Measurements from ENCODE around the gene ZNF616.

The ZNF616 gene

DNA sequence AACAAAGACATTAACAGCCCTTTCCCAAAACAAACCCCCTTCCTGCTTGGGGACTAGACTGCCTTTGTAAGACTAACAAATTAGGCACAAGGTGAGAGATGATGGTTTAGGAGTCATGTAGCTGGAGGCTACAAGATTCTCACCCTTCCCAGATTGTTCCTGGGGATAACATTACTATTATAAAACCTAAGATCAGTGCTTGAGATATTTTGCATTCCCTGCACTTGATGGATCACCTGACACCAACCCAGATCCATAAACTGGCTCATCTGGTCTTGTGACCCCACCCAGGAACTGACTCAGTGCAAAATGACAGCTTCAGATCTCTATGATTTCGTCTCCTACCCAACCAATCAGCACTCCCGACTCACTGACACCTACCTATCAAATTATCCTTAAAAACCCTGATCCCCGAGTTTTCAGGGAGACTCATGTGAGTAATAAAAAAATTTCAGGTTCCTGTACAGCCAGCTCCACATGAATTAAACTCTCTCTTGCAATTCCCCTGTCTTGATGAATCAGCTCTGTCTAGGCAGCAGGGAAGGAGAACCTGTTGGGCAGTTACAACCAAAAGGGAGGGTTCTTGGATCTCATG is 2.4 kb upstream of the ZNF616 start:
- intact Hi-C loops (cut with DNase I; ENCODE audit: low total_unique reads), result no loop called here
- peaks cover 0 to 21% (median 8%) of the 10 kb centered on the region in 4 donors for H3K4me1 ChIP-seq
- H3K27ac ChIP-seq, result no peak overlapping the region
- no peak for DNase-seq
- no peaks in the 10 kb centered on the region for H3K9me3 ChIP-seq
- H3K36me3 ChIP-seq, result no peaks in the 10 kb centered on the region
- no peaks in the 10 kb centered on the region for H3K27me3 ChIP-seq
- no peak for TF ChIP-seq CTCF (IDR thresholded peaks at IDR 0.05)
- no peak overlapping the region for H3K4me3 ChIP-seq

- peaks cover 0 to 21% (median 8%) of the 10 kb centered on the region in 4 donors for H3K4me1 ChIP-seq
- intact Hi-C loops (cut with DNase I; ENCODE audit: low total_unique reads), result no loop called here
- H3K4me3 ChIP-seq, result no peak overlapping the region
- H3K9me3 ChIP-seq, result no peaks in the 10 kb centered on the region
- TF ChIP-seq CTCF (IDR thresholded peaks at IDR 0.05), result no peak
- no peaks in the 10 kb centered on the region for H3K36me3 ChIP-seq
- H3K27me3 ChIP-seq, result no peaks in the 10 kb centered on the region
- H3K27ac ChIP-seq, result peak overlapping the region in 1 of 2 donors; percentile 90
- DNase-seq, result no peak
These were observed 1.5 kb upstream of the ZNF616 start for GRCh38 chr19:52141203-52141602.

GRCh38 chr19:52140032-52140710 is 433 bp upstream of the ZNF616 start:
- DNase-seq, result no peak
- TF ChIP-seq CTCF (IDR thresholded peaks at IDR 0.05), result no peak
- intact Hi-C loops (cut with DNase I; ENCODE audit: low total_unique reads), result no loop called here

DNA sequence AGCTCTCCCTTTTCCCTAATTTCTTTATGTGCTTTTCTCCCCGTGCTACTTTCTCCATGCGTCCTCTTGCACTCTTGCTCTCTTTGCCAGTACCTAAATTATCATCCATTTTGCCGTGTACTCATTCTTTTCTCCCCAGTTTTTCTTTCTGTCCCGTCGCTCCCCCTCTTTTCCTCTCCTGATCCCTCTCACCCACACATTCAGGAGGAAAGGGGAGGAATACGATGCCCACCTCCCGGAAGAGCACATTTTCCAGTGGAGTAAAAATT is 821 bp downstream of the ZNF616 start:
- intact Hi-C loops (cut with DNase I; ENCODE audit: low total_unique reads), result loop anchor here (1.0 to 2.0 kb wide), 3 partner anchors 31 to 98 kb away; no protein-coding TSS in a partner anchor
- H3K27ac ChIP-seq, result peak overlapping the region; percentile 84 to 90
- H3K4me1 ChIP-seq, result peaks cover 0 to 21% (median 8%) of the 10 kb centered on the region in 4 donors
- no peak for TF ChIP-seq CTCF (IDR thresholded peaks at IDR 0.05)
- H3K36me3 ChIP-seq, result no peaks in the 10 kb centered on the region
- DNase-seq, result no peak
- H3K4me3 ChIP-seq, result peak overlapping the region; percentile 65 to 79
- H3K27me3 ChIP-seq, result no peaks in the 10 kb centered on the region
- no peaks in the 10 kb centered on the region for H3K9me3 ChIP-seq

More at GRCh38 chr19:52140032-52140710, 433 bp upstream of the ZNF616 start:
- Histone ChIP-seq H3K4me1 (peaks cover 0 to 21% (median 8%) of the 10 kb centered on the region in 4 donors), H3K9me3 (no peaks in the 10 kb centered on the region), H3K27ac (peak overlapping the region; percentile 84 to 90), H3K4me3 (peak overlapping the region; percentile 65 to 79), H3K27me3 (no peaks in the 10 kb centered on the region), H3K36me3 (no peaks in the 10 kb centered on the region)

DNA sequence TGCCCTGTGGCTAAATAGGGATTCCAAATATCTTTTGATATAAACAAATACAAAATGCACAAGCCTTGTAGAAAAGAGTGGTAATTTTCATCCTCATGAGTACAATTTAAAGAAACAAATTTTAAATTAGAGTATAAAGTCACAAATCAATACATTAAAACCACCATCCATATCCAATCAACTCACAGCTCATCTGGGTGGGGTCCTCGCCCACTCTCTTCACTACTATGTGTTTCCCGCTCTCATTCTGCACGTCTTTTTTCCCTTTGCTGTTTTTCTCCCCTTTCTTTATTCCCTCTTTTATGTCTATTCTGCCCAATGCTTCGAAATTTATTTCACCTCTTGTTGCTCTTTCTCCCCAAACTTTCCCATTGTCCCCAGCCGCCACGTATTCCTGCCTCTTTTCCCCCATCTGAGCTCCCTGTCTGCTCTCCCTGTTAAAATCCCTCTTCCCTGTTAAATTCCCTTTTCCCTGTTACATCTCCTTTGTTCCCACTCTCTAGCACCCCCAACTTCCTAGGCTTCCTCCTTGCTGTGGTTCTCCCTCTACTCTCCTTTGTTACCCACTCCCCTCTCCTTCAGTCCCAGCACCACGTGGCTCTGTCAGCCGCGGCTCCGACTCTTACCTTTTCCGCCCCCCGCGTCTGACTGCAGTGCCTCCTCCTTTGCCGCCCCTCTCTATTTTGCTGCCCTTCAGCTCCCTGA is 1.3 kb downstream of the ZNF616 start:
- intact Hi-C loops (cut with DNase I; ENCODE audit: low total_unique reads), result loop anchor here (2.0 kb wide), 2 partner anchors 50 to 98 kb away; no protein-coding TSS in a partner anchor
- peak in 1 of 2 donors; percentile 23 for DNase-seq
- Histone ChIP-seq H3K9me3 (no peaks in the 10 kb centered on the region), H3K4me3 (peak overlapping the region; percentile 65 to 79), H3K36me3 (no peaks in the 10 kb centered on the region), H3K27ac (peak overlapping the region; percentile 84 to 90), H3K4me1 (peaks cover 0 to 21% (median 8%) of the 10 kb centered on the region in 4 donors), H3K27me3 (no peaks in the 10 kb centered on the region)
- no peak for TF ChIP-seq CTCF (IDR thresholded peaks at IDR 0.05)
